SK-N-SH treated with all-trans-retinoic acid at 6 μM for 48 hours (cell line): ENCODE results near the gene TRIM46.

Experiments used
- ARNTL ChIP-seq: fragments of 450-650 bp; formaldehyde crosslinking; IDR thresholded peaks from 2 replicates; pipeline ENCODE4 v1.5.0; 2020; ENCODE audit warnings: low read depth, mild to moderate bottlenecking, moderate library complexity, borderline replicate concordance
- GLIS3 ChIP-seq: fragments of 250-450 bp; sonication (Bioruptor Pico); IDR thresholded peaks from 2 replicates; pipeline ENCODE4 v1.5.0; 2020; ENCODE audit warnings: mild to moderate bottlenecking, moderate library complexity
- ZFP3 ChIP-seq: fragments of 250-450 bp; sonication (Bioruptor Pico); IDR thresholded peaks from 2 replicates; pipeline ENCODE4 v1.5.0; 2020; ENCODE audit warnings: mild to moderate bottlenecking, moderate library complexity
- ZFP30 ChIP-seq: fragments of 450-650 bp; formaldehyde crosslinking; IDR thresholded peaks from 2 replicates; pipeline ENCODE4 v1.5.0; 2022; ENCODE audit warnings: mild to moderate bottlenecking, moderate library complexity
- TF ChIP-seq, protein P1 (sequence below): fragments of 250-450 bp; sonication (Bioruptor Pico); IDR thresholded peaks from 2 replicates; pipeline ENCODE4 v1.8.0; 2020; ENCODE audit warnings: mild to moderate bottlenecking, moderate library complexity, borderline replicate concordance

DNA sequence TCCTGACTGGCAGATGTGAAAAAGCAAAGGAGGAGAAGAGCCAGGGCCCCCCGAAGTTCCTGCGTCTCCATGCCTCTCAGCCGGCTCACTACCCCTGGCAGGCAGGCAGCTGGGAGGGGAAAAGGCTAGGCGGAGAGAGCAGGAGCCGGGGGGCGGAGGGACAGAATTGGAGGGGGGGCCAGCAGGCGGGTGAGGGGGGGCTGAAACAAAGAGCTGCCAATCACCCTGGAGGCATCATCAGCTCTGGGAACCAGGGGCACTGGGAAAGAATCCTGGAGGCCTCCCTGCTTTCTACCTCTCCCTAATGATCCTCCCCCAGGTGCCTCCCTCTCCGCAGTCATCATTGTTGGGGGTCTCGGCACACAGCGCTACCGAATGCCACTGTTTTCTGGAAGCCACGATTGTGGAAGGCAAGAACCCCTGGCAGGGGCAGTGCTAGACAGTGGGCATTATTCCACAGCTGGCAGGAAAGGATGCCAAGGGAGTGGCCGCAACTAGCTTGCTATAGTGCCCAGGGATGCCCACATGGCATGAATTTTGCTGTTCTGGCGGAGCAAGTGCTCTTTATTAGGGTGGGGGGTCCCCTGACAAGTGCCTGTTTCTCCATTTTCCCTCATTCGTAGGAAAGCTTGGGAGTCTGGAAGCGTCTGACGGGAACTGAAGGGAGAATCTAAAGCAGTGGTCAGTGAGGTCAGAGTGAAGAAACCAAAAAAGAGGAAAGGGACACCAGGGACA is 34.3 kb downstream of the TRIM46 start, which contains the start of gene THBS3:
- TF ChIP-seq ARNTL (CRISPR knock-in tag) (no peak), GLIS3 (CRISPR knock-in tag) (no peak), ZFP30 (CRISPR knock-in tag) (no peak), ZFP3 (CRISPR knock-in tag) (no peak)
- TF ChIP-seq, protein P1, sequence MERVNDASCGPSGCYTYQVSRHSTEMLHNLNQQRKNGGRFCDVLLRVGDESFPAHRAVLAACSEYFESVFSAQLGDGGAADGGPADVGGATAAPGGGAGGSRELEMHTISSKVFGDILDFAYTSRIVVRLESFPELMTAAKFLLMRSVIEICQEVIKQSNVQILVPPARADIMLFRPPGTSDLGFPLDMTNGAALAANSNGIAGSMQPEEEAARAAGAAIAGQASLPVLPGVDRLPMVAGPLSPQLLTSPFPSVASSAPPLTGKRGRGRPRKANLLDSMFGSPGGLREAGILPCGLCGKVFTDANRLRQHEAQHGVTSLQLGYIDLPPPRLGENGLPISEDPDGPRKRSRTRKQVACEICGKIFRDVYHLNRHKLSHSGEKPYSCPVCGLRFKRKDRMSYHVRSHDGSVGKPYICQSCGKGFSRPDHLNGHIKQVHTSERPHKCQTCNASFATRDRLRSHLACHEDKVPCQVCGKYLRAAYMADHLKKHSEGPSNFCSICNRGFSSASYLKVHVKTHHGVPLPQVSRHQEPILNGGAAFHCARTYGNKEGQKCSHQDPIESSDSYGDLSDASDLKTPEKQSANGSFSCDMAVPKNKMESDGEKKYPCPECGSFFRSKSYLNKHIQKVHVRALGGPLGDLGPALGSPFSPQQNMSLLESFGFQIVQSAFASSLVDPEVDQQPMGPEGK (CRISPR knock-in tag), result peak; percentile 47; the same call in 1 of the 2 replicates
